GM12878 (cell line): ENCODE measurements around the gene PDZD7. TPM values are rescaled to one million over a fixed set of nuclear protein-coding genes. Genes with fewer than 3 reads are reported as not detected.
A peak's percentile ranks its signal among the peaks of the same experiment; 100 is the strongest.

Experiments
- ATAC-seq: fragments of 200-7000 bp; cut with Tn5 transposase; 3 replicates; pipeline ENCODE4 v1.9.1; 2020; ENCODE audit warnings: mild to moderate bottlenecking, moderate library complexity
- BruUV-seq: library from RNA; stranded (reverse); fragments of 400-500 nt; replicated peaks from 2 replicates; lab custom pipeline; 2021; lab: Mats Ljungman, UMichigan
- CTCF ChIA-PET: fragments of 300-600 bp; sonication (Branson Sonifier 250); formaldehyde crosslinking; extraction: SDS; loops from one replicate; lab custom pipeline; 2021; ENCODE audit warnings: inconsistent platforms; lab: Yijun Ruan, JAX
- POLR2A ChIA-PET: fragments of 350-600 bp; formaldehyde crosslinking; extraction: SDS; loops from one replicate; lab custom pipeline; 2021; ENCODE audit warnings: inconsistent platforms; lab: Charles Lee
- RAD21 ChIA-PET: fragments of 300-600 bp; sonication (Branson Sonifier 250); formaldehyde crosslinking; loops from one replicate; lab custom pipeline; 2023; ENCODE audit warnings: antibody characterized with exemption; ENCODE audit not compliant: unreplicated experiment; lab: Charles Lee
- SMC1A ChIA-PET: fragments of 300-600 bp; sonication (Branson Sonifier 250); formaldehyde crosslinking; loops from one replicate; lab custom pipeline; 2023; ENCODE audit not compliant: unreplicated experiment, uncharacterized antibody; lab: Charles Lee
- DNase-seq: peaks from one replicate; pipeline ENCODE4 v3.0.0-alpha.2; 2011; ENCODE audit warnings: low read depth, low spot score
- FAIRE-seq: peaks from 3 replicates; lab custom pipeline; 2011; peaks lifted over from hg19 to GRCh38; lab: Jason Lieb, UNC
- H2AFZ ChIP-seq: 2 replicates; pipeline ENCODE4 v1.6.0; 2011; ENCODE audit warnings: low read depth, low read length, control low read depth; ENCODE audit not compliant: control insufficient read depth
- H3K27ac ChIP-seq: 2 replicates; pipeline ENCODE4 v1.5.1; 2011; ENCODE audit warnings: control low read depth; ENCODE audit not compliant: control insufficient read depth, insufficient read depth
- H3K27me3 ChIP-seq, 2 experiments: replicated peaks in 1 of 2; 2 replicates each; pipeline versions ENCODE4 v1.6.0 to v1.6.1; 2011; ENCODE audit warnings: low read length in 1 of 2; ENCODE audit not compliant: control insufficient read depth in 2 of 2, insufficient read depth in 2 of 2
- H3K36me3 ChIP-seq, 2 experiments: 2 replicates each; pipeline ENCODE4 v1.5.1; 2011; ENCODE audit warnings: low read length in 1 of 2; ENCODE audit not compliant: control insufficient read depth in 2 of 2, insufficient read depth in 2 of 2
- H3K4me1 ChIP-seq: 2 replicates; pipeline ENCODE4 v1.6.1; 2011; ENCODE audit warnings: mild to moderate bottlenecking, low read length, moderate library complexity, mixed read lengths; ENCODE audit not compliant: control insufficient read depth, insufficient read depth
- H3K4me2 ChIP-seq: 2 replicates; pipeline ENCODE4 v1.6.0; 2011; ENCODE audit warnings: control low read depth; ENCODE audit not compliant: control insufficient read depth, insufficient read depth
- H3K4me3 ChIP-seq: fragments of 200-600 bp; sonication (generic); 2 replicates; pipeline ENCODE4 v1.5.1; 2016
- H3K79me2 ChIP-seq: 2 replicates; pipeline ENCODE4 v1.6.0; 2011; ENCODE audit warnings: low read length; ENCODE audit not compliant: control insufficient read depth, insufficient read depth
- H3K9ac ChIP-seq: 2 replicates; pipeline ENCODE4 v1.8.0; 2011; ENCODE audit warnings: low read length, control low read depth, mixed read lengths; ENCODE audit not compliant: control insufficient read depth, insufficient read depth
- H3K9me3 ChIP-seq: replicated peaks from 3 replicates; pipeline ENCODE4 v1.5.1; 2011; ENCODE audit warnings: mild to moderate bottlenecking, low read length; ENCODE audit not compliant: control insufficient read depth, insufficient read depth
- H4K20me1 ChIP-seq: 2 replicates; pipeline ENCODE4 v1.6.0; 2011; ENCODE audit not compliant: control insufficient read depth, insufficient read depth
- NR2F1 ChIP-seq: fragments of 450-650 bp; conservative IDR thresholded peaks from 2 replicates; pipeline ENCODE4 v1.6.1; 2017; ENCODE audit warnings: mild to moderate bottlenecking
- PAX8 ChIP-seq: fragments of 450-650 bp; IDR thresholded peaks from 2 replicates; pipeline ENCODE4 v1.6.1; 2017; ENCODE audit warnings: mild to moderate bottlenecking, moderate library complexity
- PML ChIP-seq: IDR thresholded peaks from 2 replicates; pipeline ENCODE4 v1.6.1; 2012; ENCODE audit warnings: low read length, inconsistent platforms
- POLR2A ChIP-seq: IDR thresholded peaks from 2 replicates; pipeline ENCODE4 v1.6.1; 2011; ENCODE audit warnings: low read depth, mild to moderate bottlenecking, low read length
- RELB ChIP-seq: fragments of 450-650 bp; IDR thresholded peaks from 2 replicates; pipeline ENCODE4 v1.6.1; 2017; ENCODE audit warnings: low read depth, mild to moderate bottlenecking, moderate library complexity
- WGBS: methylation state at CpG from one replicate; pipeline ENCODE4 v1.1.6; 2016; ENCODE audit warnings: low lambda C conversion rate; ENCODE audit not compliant: insufficient replicate concordance, insufficient coverage; ENCODE audit errors: missing lambda C conversion rate; 5-methylcytosine and 5-hydroxymethylcytosine counted together
- in situ Hi-C: fragments of 300-500 bp; cut with MboI; formaldehyde crosslinking; loops from 9 replicates; pipeline ENCODE4 v1.14.3; 2018; ENCODE audit warnings: mixed read lengths
- intact Hi-C: fragments of 100-400 bp; cut with micrococcal nuclease; formaldehyde crosslinking; loops from one replicate; pipeline ENCODE4 v1.14.2; 2022; ENCODE audit not compliant: unreplicated experiment
- polyA plus RNA-seq, 11 experiments: library from polyadenylated mRNA; depleted of rRNA in 4 of 11; unstranded in 6 of 11; stranded (reverse) in 5 of 11; fragments of >200 nt; fragmentation: Nextera tagmentation in 4 of 11; fragmentation: Illumina TruSeq in 1 of 11; extraction: Ambion mirVana in 4 of 11; extraction: Trizol in 1 of 11; gene quantifications; 1 replicate in 1 of 11; 2 replicates in 10 of 11; pipeline versions ENCODE4 v1.2.1 to v1.2.3, GENCODE V29; 2011 to 2016; ENCODE audit warnings: inconsistent platforms in 2 of 11, missing spikeins in 2 of 11, low read depth in 1 of 11
- total RNA-seq, 4 experiments: library from RNA; depleted of rRNA in 3 of 4; stranded (reverse); fragments of >200 nt in 3 of 4; fragmentation: Illumina TruSeq in 1 of 4; extraction: Trizol in 1 of 4; gene quantifications; 2 replicates each; pipeline versions ENCODE4 v1.2.1 to v1.2.3, GENCODE V29; 2013 to 2021
- TF ChIP-seq, protein P1 (sequence below), 3 experiments: IDR thresholded peaks in 2 of 3; conservative IDR thresholded peaks in 1 of 3; 2 replicates each; pipeline ENCODE4 v1.5.1; 2011; ENCODE audit warnings: low read depth in 3 of 3, low read length in 3 of 3, mild to moderate bottlenecking in 3 of 3, control low read depth in 2 of 3, moderate library complexity in 2 of 3, inconsistent platforms in 1 of 3, mixed read lengths in 1 of 3; ENCODE audit not compliant: control insufficient read depth in 2 of 3, insufficient read depth in 1 of 3; ENCODE audit errors: extremely low read depth in 1 of 3

The PDZD7 gene
- total and polyA plus RNA-seq, 10 of the 15 experiments (the other 5 are each of a cell fraction or from before 2014, with no cell fraction given) = 0.01 to 0.20 (median 0.03) TPM; not detected in 7

DNA sequence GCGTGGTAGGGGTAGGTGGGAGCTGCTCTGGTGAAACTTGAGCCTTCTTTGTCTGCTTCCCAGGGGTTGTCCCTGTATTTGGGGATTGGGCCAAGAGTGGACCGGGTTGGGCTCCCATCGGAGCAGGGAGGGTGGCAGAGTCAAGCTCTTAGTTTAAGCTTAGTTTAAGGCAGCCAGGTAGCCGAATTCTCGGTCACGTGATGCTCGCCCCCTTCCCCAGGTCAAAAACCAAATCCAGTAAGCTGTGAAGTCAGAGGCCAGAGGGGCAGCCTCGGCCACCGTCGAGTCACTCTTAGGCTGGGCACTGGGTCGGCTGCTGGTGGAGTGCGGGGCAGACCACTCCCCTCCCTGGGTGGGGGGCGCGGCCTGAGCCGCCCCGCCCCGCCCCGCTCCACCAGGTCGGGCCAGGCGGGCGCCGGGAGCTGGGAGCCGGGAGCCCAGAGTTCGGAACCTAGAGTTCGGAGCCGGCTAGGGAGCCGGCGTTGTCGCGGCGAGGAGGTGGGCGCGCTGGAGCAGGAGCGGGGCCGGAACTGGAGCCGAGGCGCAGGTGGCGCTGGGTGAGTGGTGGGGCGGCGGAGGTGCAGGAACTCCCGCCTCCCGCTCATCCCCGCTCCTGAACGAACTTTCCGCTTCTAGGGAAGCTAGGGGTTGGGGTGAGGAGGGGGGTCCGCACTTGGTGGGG lies 34.1 kb downstream of the PDZD7 start (continued):
- TF ChIP-seq, protein P1, sequence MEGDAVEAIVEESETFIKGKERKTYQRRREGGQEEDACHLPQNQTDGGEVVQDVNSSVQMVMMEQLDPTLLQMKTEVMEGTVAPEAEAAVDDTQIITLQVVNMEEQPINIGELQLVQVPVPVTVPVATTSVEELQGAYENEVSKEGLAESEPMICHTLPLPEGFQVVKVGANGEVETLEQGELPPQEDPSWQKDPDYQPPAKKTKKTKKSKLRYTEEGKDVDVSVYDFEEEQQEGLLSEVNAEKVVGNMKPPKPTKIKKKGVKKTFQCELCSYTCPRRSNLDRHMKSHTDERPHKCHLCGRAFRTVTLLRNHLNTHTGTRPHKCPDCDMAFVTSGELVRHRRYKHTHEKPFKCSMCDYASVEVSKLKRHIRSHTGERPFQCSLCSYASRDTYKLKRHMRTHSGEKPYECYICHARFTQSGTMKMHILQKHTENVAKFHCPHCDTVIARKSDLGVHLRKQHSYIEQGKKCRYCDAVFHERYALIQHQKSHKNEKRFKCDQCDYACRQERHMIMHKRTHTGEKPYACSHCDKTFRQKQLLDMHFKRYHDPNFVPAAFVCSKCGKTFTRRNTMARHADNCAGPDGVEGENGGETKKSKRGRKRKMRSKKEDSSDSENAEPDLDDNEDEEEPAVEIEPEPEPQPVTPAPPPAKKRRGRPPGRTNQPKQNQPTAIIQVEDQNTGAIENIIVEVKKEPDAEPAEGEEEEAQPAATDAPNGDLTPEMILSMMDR (IDR thresholded peaks at IDR 0.05 in 2 of 3, conservative IDR thresholded peaks at IDR 0.05 in 1 of 3; ENCODE audit: control insufficient read depth in 2 of 3, extremely low read depth in 1 of 3, insufficient read depth in 1 of 3, low read depth in 3 of 3, low read length in 3 of 3) = peak in 1 of 3 experiments; percentile 1; a peak in 1 of 6 replicates
- TF ChIP-seq PML = peak; percentile 9; the same call in 1 of the 2 replicates
- TF ChIP-seq NR2F1 = 0 out of 2 replicates have a peak, but pooled peaks have one; percentile 11

DNA sequence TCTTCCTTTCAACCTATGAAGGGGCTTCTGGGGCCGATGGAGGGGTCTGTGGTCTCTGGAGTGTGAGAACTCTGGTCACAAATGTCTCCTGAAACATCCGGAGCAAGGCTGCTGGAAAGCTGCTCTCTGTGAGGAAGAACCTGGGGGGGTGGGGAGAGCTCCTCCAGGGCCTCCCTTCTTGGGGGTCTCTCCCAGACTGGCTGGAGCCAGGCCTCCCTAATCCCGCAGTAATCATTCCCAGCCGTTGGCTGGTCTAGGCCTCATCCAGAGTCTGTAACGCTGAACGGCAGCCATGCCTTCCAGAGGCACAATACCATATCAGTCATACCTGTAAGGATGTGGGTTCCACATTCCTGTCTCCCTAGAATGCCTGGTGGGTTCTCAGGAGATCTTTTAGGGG lies 35.7 kb downstream of the PDZD7 start:
- no peak overlapping the region for H2AFZ ChIP-seq
- peaks cover 12% of the 10 kb centered on the region for H3K79me2 ChIP-seq
- DNase-seq (no peak), ATAC-seq (no peak), FAIRE-seq (no peak)
- ChIA-PET SMC1A (no interaction called here), POLR2A (interaction anchor here (0.5 kb wide), 1 partner anchor 9 kb away, joined by 3 read pairs; no protein-coding TSS in a partner anchor), CTCF (interaction anchor here (2.6 to 5.7 kb wide), 3 partner anchors 8 to 21 kb away, joined by 8 to 91 read pairs (median 42); partner anchors contain the start of genes MRPL43 and TWNK), RAD21 (no interaction called here)
- TF ChIP-seq POLR2A (peak; percentile 20; the same call in 1 of the 2 replicates), RELB (no peak), PAX8 (no peak)
- no peak overlapping the region for H3K4me3 ChIP-seq
- H3K36me3 ChIP-seq = peaks cover 11 to 12% of the 10 kb centered on the region in 2 experiments
- no peak overlapping the region for H3K27ac ChIP-seq
- no peak overlapping the region for H3K4me2 ChIP-seq
- in situ Hi-C loops (no loop called here), intact Hi-C loops (loop anchor here (5.0 kb wide), 1 partner anchor 83 kb away; the partner anchor contains the start of gene SLF2)
- H3K9ac ChIP-seq = no peak overlapping the region
- 67% methylated on average over 6 of the region's 6 CpGs for WGBS
- no peaks in the 10 kb centered on the region for H3K27me3 ChIP-seq
- H4K20me1 ChIP-seq = no peaks in the 10 kb centered on the region
- H3K9me3 ChIP-seq = no peaks in the 10 kb centered on the region
- peaks cover 13% of the 10 kb centered on the region for H3K4me1 ChIP-seq
- BruUV-seq = no TSS peak
